Chondrocyte (in vitro differentiated cells): ENCODE results near the gene NPHS2. TPM values are rescaled to one million over a fixed set of nuclear protein-coding genes. Genes with fewer than 3 reads are reported as not detected.
"Not testable (repeated sequence)": the region's sequence is repeated elsewhere in the genome, so short reads cannot be mapped to it uniquely, and the experiment has no call there.

ENCODE experiments used
- DNase-seq: peaks from one replicate; pipeline ENCODE4 v3.0.0; 2021; ENCODE audit warnings: mixed read lengths, low spot score
- H3K27ac Mint-ChIP-seq: one replicate; pipeline ENCODE4 v1.8.0; 2021; ENCODE audit warnings: mild to moderate bottlenecking, moderate library complexity, mixed read lengths; ENCODE audit not compliant: unreplicated experiment
- H3K27me3 Mint-ChIP-seq: 2 replicates; pipeline ENCODE4 v1.8.0; 2021; ENCODE audit warnings: low read depth, mixed read lengths
- H3K36me3 Mint-ChIP-seq: 2 replicates; pipeline ENCODE4 v1.8.0; 2021; ENCODE audit warnings: low read depth, mixed read lengths
- H3K4me1 Mint-ChIP-seq: 2 replicates; pipeline ENCODE4 v1.8.0; 2021; ENCODE audit warnings: low read depth, mild to moderate bottlenecking, mixed read lengths
- H3K4me3 Mint-ChIP-seq: one replicate; pipeline ENCODE4 v1.8.0; 2021; ENCODE audit warnings: mild to moderate bottlenecking, moderate library complexity, mixed read lengths; ENCODE audit not compliant: unreplicated experiment
- H3K9me3 Mint-ChIP-seq: 2 replicates; pipeline ENCODE4 v1.8.0; 2021; ENCODE audit warnings: low read depth, mixed read lengths
- CTCF ChIP-seq: fragments of 200-600 bp; sonication (generic); IDR thresholded peaks from 2 replicates; pipeline ENCODE4 v1.5.0; 2021; ENCODE audit warnings: antibody characterized with exemption, mild to moderate bottlenecking, moderate library complexity
- total RNA-seq: library from RNA; stranded (reverse); gene quantifications from 3 replicates; pipeline ENCODE4 v1.2.1, GENCODE V29; 2021

The NPHS2 gene
- total RNA-seq, 1 donor from 2014 or later: not detected

GRCh38 chr1:179545321-179545720, 30.4 kb downstream of the NPHS2 start:
- no peak for DNase-seq
- Mint-ChIP-seq H3K36me3 (no peaks in the 10 kb centered on the region), H3K4me3 (no peak overlapping the region), H3K27me3 (peaks cover 9% of the 10 kb centered on the region), H3K4me1 (no peaks in the 10 kb centered on the region), H3K9me3 (no peaks in the 10 kb centered on the region), H3K27ac (no peak overlapping the region)
- TF ChIP-seq CTCF: no peak

- Mint-ChIP-seq H3K36me3 (no peaks in the 10 kb centered on the region), H3K4me3 (no peak overlapping the region), H3K27me3 (peaks cover 13% of the 10 kb centered on the region), H3K27ac (no peak overlapping the region), H3K4me1 (no peaks in the 10 kb centered on the region), H3K9me3 (peaks cover 20% of the 10 kb centered on the region)
- no peak for TF ChIP-seq CTCF
- no peak for DNase-seq
Measured at GRCh38 chr1:179541774-179542173, 34.0 kb downstream of the NPHS2 start.

- Mint-ChIP-seq H3K27ac (no peak overlapping the region), H3K4me3 (no peak overlapping the region), H3K4me1 (no peaks in the 10 kb centered on the region), H3K36me3 (no peaks in the 10 kb centered on the region), H3K27me3 (no peaks in the 10 kb centered on the region), H3K9me3 (peaks cover 4% of the 10 kb centered on the region)
- no peak for TF ChIP-seq CTCF
- DNase-seq: no peak
Measured at GRCh38 chr1:179530352-179530751, 45.4 kb downstream of the NPHS2 start.

GRCh38 chr1:179529482-179530195, 46.1 kb downstream of the NPHS2 start:
- Mint-ChIP-seq H3K27ac (no peak overlapping the region), H3K4me1 (no peaks in the 10 kb centered on the region), H3K4me3 (no peak overlapping the region), H3K36me3 (no peaks in the 10 kb centered on the region), H3K9me3 (peaks cover 2% of the 10 kb centered on the region), H3K27me3 (peaks cover 4% of the 10 kb centered on the region)
- no peak for TF ChIP-seq CTCF
- no peak for DNase-seq

GRCh38 chr1:179518544-179518943, 57.2 kb downstream of the NPHS2 start:
- DNase-seq, H3K4me3 Mint-ChIP-seq, H3K27ac Mint-ChIP-seq, H3K4me1 Mint-ChIP-seq, H3K36me3 Mint-ChIP-seq: not testable (repeated sequence)
- Mint-ChIP-seq H3K9me3 (peaks cover 18% of the 10 kb centered on the region), H3K27me3 (peaks cover 32% of the 10 kb centered on the region)
